Measurements from ENCODE around the gene CBX2.
A peak's percentile ranks its signal among the peaks of the same experiment; 100 is the strongest.

CBX2 gene

DNA sequence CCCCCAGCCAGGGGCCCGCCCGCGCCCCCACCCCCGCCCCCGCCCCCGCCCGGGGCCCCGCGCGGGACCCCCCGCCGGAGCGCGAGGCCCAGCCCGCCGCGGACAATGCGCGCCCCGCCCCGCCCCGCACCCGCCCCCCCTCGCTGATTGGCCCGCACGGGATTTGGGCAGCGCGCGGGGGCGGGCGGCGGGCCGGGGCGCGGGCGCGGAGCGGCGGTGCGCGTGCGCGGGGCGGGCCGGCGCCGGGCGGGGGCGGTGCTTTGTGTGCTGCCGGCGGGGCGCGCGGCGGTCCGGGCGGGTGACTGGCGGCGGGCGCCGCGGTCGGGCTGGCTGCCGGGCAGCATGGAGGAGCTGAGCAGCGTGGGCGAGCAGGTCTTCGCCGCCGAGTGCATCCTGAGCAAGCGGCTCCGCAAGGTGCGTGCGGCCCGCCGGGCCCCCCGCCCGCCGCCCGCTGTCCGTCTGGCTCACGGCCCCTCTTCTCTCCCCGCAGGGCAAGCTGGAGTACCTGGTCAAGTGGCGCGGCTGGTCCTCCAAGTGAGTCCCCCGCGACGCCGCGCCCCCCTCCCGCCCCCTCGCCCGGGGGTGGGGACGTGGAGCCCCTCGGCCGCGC is at the start of gene CBX2:
Gene CBX2, plus strand, starts transcription at position 255 of the 610 bp plus-strand sequence. Its CDS starts 88 bp downstream, at position 343.
- peak; percentile 13 for DNase-seq

DNA sequence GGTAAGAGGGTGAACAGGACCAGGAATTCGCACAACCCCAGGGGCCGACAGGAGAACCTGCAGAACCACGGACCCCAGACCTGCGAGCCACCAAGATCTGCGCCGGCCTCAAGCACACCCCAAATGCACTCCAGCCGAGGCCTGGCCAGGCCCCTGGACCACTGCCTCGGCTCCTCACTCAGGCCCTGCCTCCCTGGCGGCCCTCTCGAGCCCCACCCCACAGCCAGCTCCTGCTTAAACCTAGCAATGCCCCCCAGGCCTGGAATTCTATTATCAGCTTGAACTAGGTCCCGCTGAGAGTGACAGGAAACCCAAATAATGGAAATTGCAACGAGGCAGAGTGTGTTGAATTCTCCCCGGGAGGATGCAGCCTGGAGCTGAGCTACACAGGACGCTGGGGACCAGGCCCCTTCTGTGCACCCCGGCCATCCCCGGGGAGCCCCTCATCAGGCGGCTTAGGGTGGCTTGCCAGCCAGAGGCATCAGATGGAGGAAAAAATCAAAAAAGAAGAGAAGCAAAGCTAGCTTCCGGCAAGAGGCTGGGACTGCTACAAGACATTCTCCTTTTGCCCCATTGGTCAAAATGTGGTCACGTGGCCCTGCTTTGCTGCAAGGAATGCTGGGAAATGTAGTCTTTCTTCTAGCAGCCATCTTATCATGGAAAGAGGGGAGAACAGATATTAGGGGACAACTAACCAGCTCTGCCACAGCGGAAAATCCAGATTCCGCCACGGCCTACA is 49.6 kb upstream of the CBX2 start:
- peak; percentile 18 for DNase-seq

DNA sequence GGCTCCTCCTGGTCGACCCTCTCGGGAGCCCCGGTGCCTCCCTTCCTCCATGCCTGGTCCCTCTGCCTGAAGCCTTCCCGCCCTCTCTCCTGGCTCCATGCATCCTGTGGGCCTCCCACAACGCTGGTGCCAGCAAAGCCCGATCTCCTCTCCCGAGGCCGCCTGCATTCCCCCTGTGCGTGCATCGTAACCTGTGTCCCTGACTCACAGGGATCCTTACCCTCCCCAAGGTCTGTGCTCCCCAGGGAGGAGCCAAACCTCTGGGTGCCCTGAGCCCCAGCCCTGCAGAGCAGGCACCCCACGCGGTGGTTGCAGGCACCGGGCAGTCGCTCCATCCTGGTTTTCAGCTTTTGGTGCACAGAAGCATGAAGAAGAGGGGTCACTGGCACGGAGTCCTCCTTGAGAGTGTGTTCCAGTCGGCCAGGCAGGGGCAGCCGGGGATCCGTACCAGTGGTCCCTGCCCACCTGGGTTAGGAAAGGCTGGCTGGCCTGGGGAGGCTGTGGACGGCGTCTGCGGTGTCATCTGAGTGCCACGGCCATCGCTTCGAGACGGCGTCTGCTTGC is 49.0 kb upstream of the CBX2 start:
- no peak for DNase-seq

- DNase-seq = no peak
Measured at GRCh38 chr17:79729761-79730160, 48.2 kb upstream of the CBX2 start.

- DNase-seq = no peak
Measured at GRCh38 chr17:79730437-79730768, 47.5 kb upstream of the CBX2 start.

- DNase-seq = no peak
Measured at GRCh38 chr17:79730769-79731483, 47.0 kb upstream of the CBX2 start, which contains the start of gene ENPP7. Gene ENPP7 (plus strand): TSS chr17:79730943. CDS start chr17:79731140, 197 bp downstream.

DNA sequence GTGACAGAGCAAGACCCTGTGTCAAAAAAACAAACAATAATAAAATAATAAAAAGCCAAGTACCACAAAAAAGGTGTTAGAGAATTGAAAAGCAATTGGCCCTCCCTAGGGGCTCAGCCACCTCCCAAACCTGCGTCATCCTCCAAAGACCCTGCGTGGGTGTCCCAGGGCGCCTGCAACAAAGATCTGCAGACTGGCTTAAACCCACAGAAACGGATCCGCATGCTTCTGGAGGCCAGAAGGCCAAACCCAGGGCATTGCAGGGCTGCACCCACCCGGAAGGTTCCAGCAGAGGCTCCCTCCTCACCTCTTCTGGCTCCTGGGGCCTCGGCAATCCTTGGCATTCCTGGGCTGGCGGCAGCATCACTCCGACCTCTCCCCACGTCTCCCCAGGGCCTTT is 45.7 kb upstream of the CBX2 start:
- DNase-seq = no peak

GRCh38 chr17:79732804-79733691 is 44.9 kb upstream of the CBX2 start:
- no peak for DNase-seq

GRCh38 chr17:79733692-79734070 is 44.3 kb upstream of the CBX2 start:
- no peak for DNase-seq

DNA sequence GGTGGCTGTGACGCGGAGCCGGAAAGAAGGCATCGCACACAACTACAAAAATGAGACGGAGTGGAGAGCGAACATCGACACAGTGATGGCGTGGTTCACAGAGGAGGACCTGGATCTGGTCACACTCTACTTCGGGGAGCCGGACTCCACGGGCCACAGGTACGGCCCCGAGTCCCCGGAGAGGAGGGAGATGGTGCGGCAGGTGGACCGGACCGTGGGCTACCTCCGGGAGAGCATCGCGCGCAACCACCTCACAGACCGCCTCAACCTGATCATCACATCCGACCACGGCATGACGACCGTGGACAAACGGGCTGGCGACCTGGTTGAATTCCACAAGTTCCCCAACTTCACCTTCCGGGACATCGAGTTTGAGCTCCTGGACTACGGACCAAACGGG is 42.9 kb upstream of the CBX2 start:
- no peak for DNase-seq

DNA sequence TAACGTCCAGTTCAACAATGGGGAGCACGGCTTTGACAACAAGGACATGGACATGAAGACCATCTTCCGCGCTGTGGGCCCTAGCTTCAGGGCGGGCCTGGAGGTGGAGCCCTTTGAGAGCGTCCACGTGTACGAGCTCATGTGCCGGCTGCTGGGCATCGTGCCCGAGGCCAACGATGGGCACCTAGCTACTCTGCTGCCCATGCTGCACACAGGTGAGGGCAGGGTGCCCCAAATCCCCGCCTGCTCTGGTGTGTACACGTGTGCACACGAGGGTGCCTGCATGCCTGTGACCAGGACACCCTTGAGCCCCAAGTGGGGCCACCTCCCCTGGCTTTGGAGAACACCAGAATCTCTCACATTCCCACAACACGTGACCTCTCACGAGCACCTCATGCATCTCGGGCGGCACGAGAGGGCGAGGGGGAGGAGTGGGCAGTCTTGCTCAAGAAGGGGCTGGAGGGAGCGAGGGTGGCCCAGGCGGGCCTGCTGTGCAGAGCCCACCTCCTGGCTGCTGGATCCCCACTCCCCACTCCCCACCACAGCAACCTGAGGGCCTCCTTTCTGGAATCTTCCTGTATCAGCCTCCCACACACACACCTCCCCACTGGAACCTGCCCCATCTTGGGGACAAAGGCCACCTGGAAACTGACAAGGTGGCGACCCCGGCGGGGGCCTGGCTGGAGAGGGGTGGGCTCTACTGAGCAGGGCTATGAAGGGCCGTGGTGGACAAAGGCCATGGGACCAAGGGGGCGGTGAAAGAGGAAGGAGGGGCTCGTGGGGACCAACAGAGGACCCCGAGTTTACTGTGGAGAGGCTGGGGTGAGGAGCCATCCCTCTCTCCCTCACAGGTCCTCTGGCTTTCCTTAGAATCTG is 40.7 kb upstream of the CBX2 start:
- DNase-seq = no peak

DNA sequence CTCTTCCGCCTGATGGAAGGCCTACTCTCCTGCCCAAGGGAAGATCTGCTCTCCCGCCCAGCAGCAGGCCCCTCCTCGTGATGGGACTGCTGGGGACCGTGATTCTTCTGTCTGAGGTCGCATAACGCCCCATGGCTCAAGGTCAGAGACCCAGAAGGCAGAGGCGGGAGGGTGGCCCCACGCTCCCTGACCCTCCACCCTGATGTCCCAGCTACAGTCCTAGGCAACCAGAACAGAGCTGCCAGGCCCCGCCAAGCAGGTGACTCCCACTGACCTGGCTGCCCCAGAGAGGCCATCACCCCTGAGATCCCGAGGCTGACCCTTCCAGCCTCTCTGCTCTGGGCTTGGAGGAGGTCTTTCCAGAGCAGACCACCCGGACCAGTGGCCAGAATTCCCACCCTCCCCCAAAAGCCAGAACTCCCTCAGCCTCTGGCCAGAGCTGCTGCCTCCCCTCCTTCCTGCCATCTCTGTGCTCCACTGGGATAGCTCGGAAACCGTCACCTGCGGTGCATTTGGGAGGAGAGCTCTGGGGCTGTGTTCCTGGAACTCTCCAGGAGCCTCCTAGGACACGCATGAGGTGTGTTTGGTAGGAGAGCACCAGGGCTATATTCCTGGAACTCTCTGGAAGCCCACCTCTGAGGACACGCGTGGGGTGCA is 39.9 kb upstream of the CBX2 start:
- DNase-seq = no peak

GRCh38 chr17:79738643-79739042 is 39.3 kb upstream of the CBX2 start:
- DNase-seq = no peak

GRCh38 chr17:79739148-79740062 is 38.5 kb upstream of the CBX2 start:
- no peak for DNase-seq

DNA sequence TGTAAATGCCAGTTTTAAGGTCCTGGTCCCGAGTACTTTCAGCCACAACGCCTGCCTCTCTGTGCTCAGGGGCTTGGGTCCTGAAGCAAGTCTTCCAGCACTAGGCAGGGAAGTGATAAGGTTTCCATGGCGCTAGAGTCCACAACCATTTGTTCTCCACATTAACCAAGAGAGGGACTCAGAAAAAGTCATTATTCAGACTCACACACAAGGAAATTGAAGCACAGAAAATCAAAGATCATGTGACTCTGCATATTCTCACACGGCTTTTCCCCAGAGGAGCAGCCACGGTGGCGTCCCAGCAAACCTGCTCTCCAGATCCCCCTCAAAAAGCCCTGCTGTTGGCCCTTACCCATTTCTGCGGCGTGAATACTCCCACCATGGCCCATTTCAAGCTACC is 37.5 kb upstream of the CBX2 start:
- no peak for DNase-seq

- DNase-seq = no peak
Measured at GRCh38 chr17:79741401-79741750, 36.6 kb upstream of the CBX2 start.

GRCh38 chr17:79741751-79742588 is 36.0 kb upstream of the CBX2 start:
- DNase-seq = peak; percentile 2

DNA sequence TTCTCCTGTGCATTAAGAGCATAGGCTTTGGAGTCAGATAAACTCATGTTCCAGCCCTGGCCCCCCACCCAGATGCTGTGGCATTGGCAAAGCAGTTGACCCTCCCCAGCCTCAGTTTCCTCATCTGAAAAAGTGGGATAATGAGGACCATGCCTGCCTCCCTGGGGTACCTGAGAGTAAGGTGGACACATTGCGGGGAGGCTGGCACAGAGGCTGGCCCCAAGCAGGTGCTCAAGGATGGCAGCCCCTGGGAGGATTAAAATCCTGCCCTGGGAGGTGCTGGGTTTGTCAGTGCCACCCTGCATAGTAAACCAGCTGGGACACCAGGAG is 35.4 kb upstream of the CBX2 start:
- DNase-seq = no peak

- DNase-seq = no peak
Measured at GRCh38 chr17:79742951-79743476, 34.9 kb upstream of the CBX2 start.

All from GF-D8 (cell line).